HCT116 (cell line): ENCODE measurements around the gene ARID5B. TPM values are rescaled to one million over a fixed set of nuclear protein-coding genes. Genes with fewer than 3 reads are reported as not detected.
A peak's percentile ranks its signal among the peaks of the same experiment; 100 is the strongest.

ENCODE experiments used
- ATAC-seq: fragments of 200-7000 bp; cut with Tn5 transposase; 2 replicates; pipeline ENCODE4 v1.9.1; 2020; ENCODE audit warnings: mild to moderate bottlenecking, moderate library complexity
- BruUV-seq: library from RNA; stranded (reverse); fragments of 400-500 nt; replicated peaks from 2 replicates; lab custom pipeline; 2021; lab: Mats Ljungman, UMichigan
- CTCF ChIA-PET: fragments of 300-600 bp; sonication (Branson Sonifier 250); formaldehyde crosslinking; loops from one replicate; lab custom pipeline; 2021; ENCODE audit warnings: antibody characterized with exemption; lab: Charles Lee
- POLR2A ChIA-PET: fragments of 300-600, 350-600 bp; sonication (Branson Sonifier 250); formaldehyde crosslinking; loops from one replicate; lab custom pipeline; 2021; ENCODE audit warnings: antibody characterized with exemption; lab: Charles Lee
- RAD21 ChIA-PET, 2 experiments: fragments of 300-600 bp; sonication (Branson Sonifier 250); formaldehyde crosslinking; loops; one replicate each; lab custom pipeline; 2023; ENCODE audit warnings: low total read pairs in 2 of 2; ENCODE audit not compliant: uncharacterized antibody in 2 of 2, unreplicated experiment in 2 of 2, low non-redundant PET in 1 of 2; lab: Charles Lee
- DNase-seq: peaks from one replicate; pipeline ENCODE4 v3.0.0-alpha.2; 2010; ENCODE audit warnings: low read depth, low spot score
- H2AFZ ChIP-seq: fragments of 200-600 bp; shearing (Covaris generic), sonication (generic); 2 replicates; pipeline ENCODE4 v1.6.1; 2017; ENCODE audit warnings: low read depth, mixed run types, mixed read lengths, antibody characterized with exemption, low read length; ENCODE audit not compliant: poor library complexity, severe bottlenecking
- H3K27ac ChIP-seq: 2 replicates; pipeline ENCODE4 v1.5.1; 2012; ENCODE audit warnings: low read depth, low read length
- H3K27me3 ChIP-seq: fragments of 200-600 bp; sonication (generic); 2 replicates; pipeline ENCODE4 v1.6.1; 2016; ENCODE audit warnings: mixed run types, low read length, mixed read lengths; ENCODE audit not compliant: insufficient read depth
- H3K36me3 ChIP-seq, 2 experiments: fragments of 200-500 bp in 1 of 2; fragments of 200-600 bp in 1 of 2; sonication (Bioruptor generic) in 1 of 2; sonication (generic) in 1 of 2; 2 replicates each; pipeline versions ENCODE4 v1.5.1 to v1.6.1; 2014 to 2016; ENCODE audit warnings: low read length in 2 of 2, inconsistent platforms in 1 of 2, mixed read lengths in 1 of 2, mixed run types in 1 of 2; ENCODE audit not compliant: insufficient read depth in 2 of 2, control insufficient read depth in 1 of 2
- H3K4me1 ChIP-seq, 2 experiments: fragments of 200-600 bp in 1 of 2; sonication (generic) in 1 of 2; 2 replicates each; pipeline versions ENCODE4 v1.5.1 to v1.6.1; 2012 to 2017; ENCODE audit warnings: low read length in 2 of 2, inconsistent platforms in 1 of 2, mild to moderate bottlenecking in 1 of 2, mixed read lengths in 1 of 2, mixed run types in 1 of 2, moderate library complexity in 1 of 2; ENCODE audit not compliant: insufficient read depth in 2 of 2, control insufficient read depth in 1 of 2
- H3K4me2 ChIP-seq: fragments of 200-600 bp; sonication (generic); 2 replicates; pipeline ENCODE4 v1.6.1; 2017; ENCODE audit warnings: mixed run types, low read length, mixed read lengths
- H3K4me3 ChIP-seq, 2 experiments: fragments of 200-600 bp in 1 of 2; sonication (generic) in 1 of 2; replicated peaks in 1 of 2; 2 replicates each; pipeline ENCODE4 v1.5.1; 2011 to 2016; ENCODE audit warnings: low read length in 2 of 2, control low read depth in 1 of 2, low read depth in 1 of 2, mild to moderate bottlenecking in 1 of 2, mixed read lengths in 1 of 2, mixed run types in 1 of 2
- H3K79me2 ChIP-seq: fragments of 200-600 bp; sonication (generic); 2 replicates; pipeline ENCODE4 v1.6.1; 2017; ENCODE audit warnings: mild to moderate bottlenecking, mixed run types, low read length, moderate library complexity, mixed read lengths; ENCODE audit not compliant: insufficient read depth
- H3K9ac ChIP-seq: fragments of 200-600 bp; sonication (generic); 2 replicates; pipeline ENCODE4 v1.6.1; 2016; ENCODE audit warnings: low read length, mixed read lengths
- H3K9me2 ChIP-seq: fragments of 200-600 bp; sonication (generic), shearing (Covaris generic); 2 replicates; pipeline ENCODE4 v1.6.1; 2017; ENCODE audit warnings: mixed run types, mild to moderate bottlenecking, moderate library complexity; ENCODE audit not compliant: insufficient read depth
- H3K9me3 ChIP-seq, 2 experiments: fragments of 200-500 bp in 1 of 2; fragments of 200-600 bp in 1 of 2; sonication (Bioruptor generic) in 1 of 2; sonication (generic) in 1 of 2; 2 replicates each; pipeline ENCODE4 v1.6.1; 2014 to 2017; ENCODE audit warnings: low read length in 2 of 2, mixed read lengths in 2 of 2, inconsistent platforms in 1 of 2, low read depth in 1 of 2, mild to moderate bottlenecking in 1 of 2, mixed run types in 1 of 2, moderate library complexity in 1 of 2; ENCODE audit not compliant: control insufficient read depth in 1 of 2, insufficient read depth in 1 of 2
- H4K20me1 ChIP-seq: fragments of 200-600 bp; sonication (generic), shearing (Covaris generic); 2 replicates; pipeline ENCODE4 v1.6.1; 2017; ENCODE audit warnings: mixed run types, mild to moderate bottlenecking, moderate library complexity; ENCODE audit not compliant: insufficient read depth
- ELF1 ChIP-seq: IDR thresholded peaks from 2 replicates; pipeline ENCODE4 v1.6.1; 2012; ENCODE audit warnings: low read depth, borderline replicate concordance
- EZH2phosphoT487 ChIP-seq: fragments of 200-600 bp; IDR thresholded peaks from 2 replicates; pipeline ENCODE4 v1.6.1; 2018; ENCODE audit warnings: antibody characterized with exemption, borderline replicate concordance
- FOSL1 ChIP-seq: IDR thresholded peaks from 2 replicates; pipeline ENCODE4 v1.6.1; 2012; ENCODE audit warnings: low read depth
- JUND ChIP-seq: IDR thresholded peaks from 2 replicates; pipeline ENCODE4 v1.6.1; 2012
- POLR2A ChIP-seq: IDR thresholded peaks from 2 replicates; pipeline ENCODE4 v1.7.0; 2011; ENCODE audit warnings: borderline replicate concordance; ENCODE audit not compliant: insufficient read depth, insufficient read length; ENCODE audit errors: extremely low read depth
- RAD21 ChIP-seq: IDR thresholded peaks from 2 replicates; pipeline ENCODE4 v1.6.1; 2012; ENCODE audit warnings: low read depth, mild to moderate bottlenecking
- YY1 ChIP-seq: IDR thresholded peaks from 2 replicates; pipeline ENCODE4 v1.6.1; 2011; ENCODE audit warnings: low read length, low read depth, moderate library complexity, mild to moderate bottlenecking; ENCODE audit not compliant: insufficient replicate concordance; ENCODE audit errors: extremely low read depth
- ZBTB33 ChIP-seq: IDR thresholded peaks from 2 replicates; pipeline ENCODE4 v1.6.1; 2011; ENCODE audit warnings: mild to moderate bottlenecking, low read length, moderate library complexity; ENCODE audit not compliant: insufficient replicate concordance; ENCODE audit errors: extremely low read depth
- ZNF274 ChIP-seq: fragments of 200-500 bp; sonication (Bioruptor generic); IDR thresholded peaks from 2 replicates; pipeline ENCODE4 v1.6.1; 2014; ENCODE audit warnings: mild to moderate bottlenecking, low read depth, low read length, inconsistent platforms
- intact Hi-C: fragments of 100-400 bp; cut with micrococcal nuclease; formaldehyde crosslinking; loops from 2 replicates; pipeline ENCODE4 v1.10.0; 2022
- total RNA-seq: library from RNA; stranded (reverse); gene quantifications from one replicate; pipeline ENCODE4 v1.2.1, GENCODE V29; 2021; ENCODE audit not compliant: unreplicated experiment
- TF ChIP-seq, protein P1 (sequence below): IDR thresholded peaks from 2 replicates; pipeline ENCODE4 v1.6.1; 2012
- TF ChIP-seq, protein P2 (sequence below): IDR thresholded peaks from 2 replicates; pipeline ENCODE4 v1.6.1; 2012; ENCODE audit warnings: low read depth

The ARID5B gene
- total RNA-seq, 1 experiment from 2014 or later = 4.7 TPM

DNA sequence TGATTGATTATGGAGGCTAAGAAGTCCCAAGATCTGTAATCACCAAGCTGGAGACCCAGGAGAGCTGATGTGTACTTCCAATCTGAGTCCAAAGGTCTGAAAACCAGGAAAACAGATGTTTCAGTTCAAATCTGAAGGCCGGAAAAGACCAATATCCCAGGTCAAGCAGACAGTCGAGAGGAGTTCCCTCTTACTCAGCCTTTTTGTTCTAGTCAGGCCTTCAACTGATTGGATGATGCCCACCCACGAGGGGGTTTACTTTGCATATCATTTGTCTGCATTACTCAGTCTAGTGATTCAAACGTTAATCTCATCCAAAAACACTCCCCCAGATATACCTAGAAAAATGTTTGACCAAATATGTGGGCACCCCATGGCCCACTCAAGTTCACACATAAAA, 7.4 kb upstream of the ARID5B start:
- Histone ChIP-seq H3K79me2 (no peaks in the 10 kb centered on the region), H3K4me2 (no peak overlapping the region), H2AFZ (no peak overlapping the region), H3K9ac (no peak overlapping the region), H3K27me3 (no peaks in the 10 kb centered on the region), H3K27ac (no peak overlapping the region)
- BruUV-seq = no TSS peak
- POLR2A ChIA-PET = no interaction called here
- TF ChIP-seq ELF1 = no peak
- TF ChIP-seq POLR2A = no peak
- TF ChIP-seq ZBTB33 = no peak
- TF ChIP-seq, protein P1, sequence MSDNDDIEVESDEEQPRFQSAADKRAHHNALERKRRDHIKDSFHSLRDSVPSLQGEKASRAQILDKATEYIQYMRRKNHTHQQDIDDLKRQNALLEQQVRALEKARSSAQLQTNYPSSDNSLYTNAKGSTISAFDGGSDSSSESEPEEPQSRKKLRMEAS = no peak
- TF ChIP-seq RAD21 = no peak
- no peak for TF ChIP-seq JUND
- TF ChIP-seq, all 23 proteins: peak for 0
- Histone ChIP-seq H3K4me1 (peaks cover 15 to 27% of the 10 kb centered on the region in 2 experiments), H3K9me3 (no peaks in the 10 kb centered on the region), H3K36me3 (no peaks in the 10 kb centered on the region), H3K9me2 (no peaks in the 10 kb centered on the region), H3K4me3 (no peak overlapping the region), H4K20me1 (no peaks in the 10 kb centered on the region)
- CTCF ChIA-PET = no interaction called here
- RAD21 ChIA-PET = no interaction called here
- intact Hi-C loops = no loop called here
- no peak for DNase-seq
- ATAC-seq = no peak

GRCh38 chr10:61895898-61896600, 5.5 kb upstream of the ARID5B start:
- POLR2A ChIA-PET = interaction anchor here (0.6 to 0.8 kb wide), 2 partner anchors 11 to 978 kb away, joined by 3 read pairs; no protein-coding TSS in a partner anchor
- no peak for TF ChIP-seq EZH2phosphoT487
- TF ChIP-seq ZBTB33 = no peak
- TF ChIP-seq POLR2A = no peak
- TF ChIP-seq, protein P2, sequence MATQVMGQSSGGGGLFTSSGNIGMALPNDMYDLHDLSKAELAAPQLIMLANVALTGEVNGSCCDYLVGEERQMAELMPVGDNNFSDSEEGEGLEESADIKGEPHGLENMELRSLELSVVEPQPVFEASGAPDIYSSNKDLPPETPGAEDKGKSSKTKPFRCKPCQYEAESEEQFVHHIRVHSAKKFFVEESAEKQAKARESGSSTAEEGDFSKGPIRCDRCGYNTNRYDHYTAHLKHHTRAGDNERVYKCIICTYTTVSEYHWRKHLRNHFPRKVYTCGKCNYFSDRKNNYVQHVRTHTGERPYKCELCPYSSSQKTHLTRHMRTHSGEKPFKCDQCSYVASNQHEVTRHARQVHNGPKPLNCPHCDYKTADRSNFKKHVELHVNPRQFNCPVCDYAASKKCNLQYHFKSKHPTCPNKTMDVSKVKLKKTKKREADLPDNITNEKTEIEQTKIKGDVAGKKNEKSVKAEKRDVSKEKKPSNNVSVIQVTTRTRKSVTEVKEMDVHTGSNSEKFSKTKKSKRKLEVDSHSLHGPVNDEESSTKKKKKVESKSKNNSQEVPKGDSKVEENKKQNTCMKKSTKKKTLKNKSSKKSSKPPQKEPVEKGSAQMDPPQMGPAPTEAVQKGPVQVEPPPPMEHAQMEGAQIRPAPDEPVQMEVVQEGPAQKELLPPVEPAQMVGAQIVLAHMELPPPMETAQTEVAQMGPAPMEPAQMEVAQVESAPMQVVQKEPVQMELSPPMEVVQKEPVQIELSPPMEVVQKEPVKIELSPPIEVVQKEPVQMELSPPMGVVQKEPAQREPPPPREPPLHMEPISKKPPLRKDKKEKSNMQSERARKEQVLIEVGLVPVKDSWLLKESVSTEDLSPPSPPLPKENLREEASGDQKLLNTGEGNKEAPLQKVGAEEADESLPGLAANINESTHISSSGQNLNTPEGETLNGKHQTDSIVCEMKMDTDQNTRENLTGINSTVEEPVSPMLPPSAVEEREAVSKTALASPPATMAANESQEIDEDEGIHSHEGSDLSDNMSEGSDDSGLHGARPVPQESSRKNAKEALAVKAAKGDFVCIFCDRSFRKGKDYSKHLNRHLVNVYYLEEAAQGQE = no peak
- TF ChIP-seq FOSL1 = no peak
- TF ChIP-seq ZNF274 = no peak
- no peak for TF ChIP-seq YY1

More at GRCh38 chr10:61895898-61896600, 5.5 kb upstream of the ARID5B start:
- Histone ChIP-seq H2AFZ (peak overlapping the region; percentile 99), H3K27me3 (no peaks in the 10 kb centered on the region), H3K27ac (no peak overlapping the region), H3K36me3 (no peaks in the 10 kb centered on the region), H4K20me1 (no peaks in the 10 kb centered on the region), H3K79me2 (no peaks in the 10 kb centered on the region), H3K9ac (no peak overlapping the region), H3K4me1 (peaks cover 15 to 31% of the 10 kb centered on the region in 2 experiments), H3K9me3 (no peaks in the 10 kb centered on the region), H3K4me2 (no peak overlapping the region), H3K4me3 (no peak overlapping the region), H3K9me2 (no peaks in the 10 kb centered on the region)
- BruUV-seq = no TSS peak
- ATAC-seq = no peak
- ChIA-PET RAD21 (no interaction called here), CTCF (interaction anchor here (0.6 to 1.9 kb wide), 7 partner anchors 10 to 348 kb away, joined by 3 to 16 read pairs (median 8); no protein-coding TSS in a partner anchor)
- DNase-seq = no peak
- intact Hi-C loops = no loop called here
